ENCODE measurements around the gene ITGAL.
"Not testable (repeated sequence)": the region's sequence is repeated elsewhere in the genome, so short reads cannot be mapped to it uniquely, and the experiment has no call there.

ITGAL gene

DNA sequence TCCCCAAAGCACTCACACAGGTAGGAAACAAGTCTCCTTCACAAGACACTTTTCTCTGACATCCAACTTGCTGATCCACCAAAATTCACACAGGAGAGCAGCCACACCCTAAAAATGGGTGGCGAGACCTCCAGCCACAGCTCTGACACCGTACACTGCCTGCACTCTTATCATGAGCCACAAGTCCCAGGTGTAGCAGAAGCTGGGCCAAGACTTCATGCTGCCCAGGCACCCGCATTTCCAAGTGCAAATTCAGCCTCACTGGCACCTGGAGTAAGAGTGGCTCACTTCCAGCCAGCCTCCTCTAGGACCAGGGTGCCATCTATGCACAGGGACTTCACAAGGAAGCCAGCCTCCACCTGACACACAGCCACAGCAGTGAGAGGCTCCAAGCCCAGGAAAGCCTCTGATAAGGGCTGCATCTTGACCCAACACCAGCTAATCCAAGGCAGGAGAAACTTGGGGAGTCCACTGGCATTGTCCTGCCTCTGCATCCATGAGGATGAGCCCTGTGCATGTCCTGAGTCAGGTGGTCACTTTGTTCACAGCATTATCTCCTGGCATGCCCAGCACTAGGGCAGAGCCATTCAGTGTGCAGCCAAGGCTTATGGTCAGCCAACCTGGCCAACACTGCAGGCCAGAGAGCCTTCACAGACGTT, 56.4 kb downstream of the ITGAL start:
- DNase-seq = peak; percentile 50

DNA sequence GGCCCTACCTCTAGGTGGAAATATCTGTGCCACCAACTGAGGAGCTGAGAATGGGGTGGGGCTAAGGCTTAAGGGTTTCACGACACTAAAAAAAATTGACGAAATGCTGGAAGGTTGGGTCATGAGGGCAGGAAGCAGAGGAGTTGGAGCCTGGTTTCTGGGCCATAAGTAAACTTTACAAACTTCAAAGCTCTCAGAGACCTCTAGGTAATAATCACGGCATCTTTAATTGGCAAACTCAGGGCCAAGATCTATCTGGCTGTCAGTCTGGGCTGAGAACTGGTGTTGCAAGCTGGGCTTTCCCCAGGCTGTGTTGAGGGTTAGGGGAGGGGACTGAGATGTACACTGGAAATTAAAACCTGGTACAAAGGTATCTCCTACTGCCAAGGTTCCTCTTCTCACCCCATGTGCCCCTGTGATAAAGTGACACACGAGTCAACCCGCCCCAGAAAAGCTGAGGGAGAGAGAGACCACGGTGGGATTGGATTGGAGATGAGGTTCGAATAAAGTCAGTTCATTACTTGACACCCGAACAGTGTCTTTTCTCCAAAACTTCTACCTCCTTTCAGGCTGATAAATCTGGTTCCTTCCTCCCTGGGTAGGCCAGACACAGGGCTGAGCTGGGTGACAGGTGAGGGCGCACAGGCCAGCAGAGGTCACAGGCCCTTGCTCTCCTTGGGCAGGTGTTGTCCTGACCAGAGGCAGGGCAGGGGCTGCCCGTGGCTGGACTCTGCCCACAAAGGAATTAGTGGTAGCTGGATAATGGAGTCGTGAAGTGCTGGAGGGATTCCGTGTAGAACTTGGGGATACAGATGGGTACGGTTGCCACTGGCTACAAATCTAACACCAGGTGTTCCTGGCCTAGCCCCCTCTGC, 57.9 kb downstream of the ITGAL start:
- DNase-seq = no peak

DNA sequence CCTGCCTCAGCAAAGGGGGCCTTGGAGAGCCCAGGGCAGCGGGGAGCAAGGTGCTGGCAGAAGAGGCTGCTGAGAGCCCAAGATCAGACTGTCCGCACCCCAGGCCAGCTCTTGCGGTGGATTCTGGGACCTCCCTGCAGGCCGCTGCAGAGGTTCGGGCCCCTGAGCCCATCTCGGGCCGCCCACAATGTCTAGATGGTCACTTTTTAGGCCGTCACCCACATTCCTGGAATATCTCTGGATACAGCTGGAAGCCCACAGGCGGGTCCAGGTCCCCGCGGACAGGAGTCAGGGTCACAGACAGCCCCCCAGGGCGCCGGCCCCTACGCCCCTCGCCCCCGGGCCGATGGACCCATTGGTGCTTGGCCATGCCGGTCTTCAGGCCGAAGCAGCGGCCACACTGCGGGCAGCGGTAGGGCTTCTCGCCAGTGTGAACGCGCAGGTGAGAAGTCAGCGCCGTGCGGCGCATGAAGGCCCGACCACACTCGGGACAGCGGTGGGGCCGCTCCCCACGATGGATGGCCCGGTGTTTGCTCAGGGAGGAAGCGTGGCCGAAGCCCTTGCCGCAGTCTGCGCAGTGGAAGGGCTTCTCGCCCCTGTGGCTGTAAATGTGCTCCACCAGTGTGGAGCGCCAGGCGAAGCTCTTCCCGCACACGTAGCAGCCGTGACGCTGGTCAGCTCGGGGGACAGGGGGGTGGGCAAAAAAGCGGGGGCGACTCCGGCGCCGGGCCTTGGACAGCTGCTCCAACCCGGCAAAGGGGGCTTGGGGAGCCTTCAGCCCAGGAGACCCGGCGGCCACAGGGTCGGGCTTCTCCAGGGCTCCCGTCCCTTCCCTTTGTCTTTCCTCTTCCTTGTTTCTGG, 60.0 kb downstream of the ITGAL start:
- no peak for DNase-seq

DNA sequence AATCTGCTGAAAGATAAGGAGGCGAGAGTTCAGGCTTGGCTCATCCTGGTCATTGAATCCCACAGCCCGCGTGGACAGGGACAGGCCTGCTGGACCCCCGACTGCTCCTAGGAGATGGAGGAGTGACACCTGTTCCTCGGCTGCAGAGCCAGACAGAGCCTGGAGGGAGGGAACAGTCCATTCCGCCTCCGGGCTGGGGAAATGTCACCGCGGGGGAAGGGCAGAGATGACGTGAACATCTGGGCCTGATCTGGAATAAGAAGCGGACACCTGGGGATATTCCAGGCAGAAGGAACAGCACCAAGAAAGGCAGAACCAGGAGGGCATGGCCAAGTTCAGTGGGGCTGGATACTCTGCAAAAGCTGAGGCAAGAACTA, 60.6 kb downstream of the ITGAL start:
- no peak for DNase-seq

DNA sequence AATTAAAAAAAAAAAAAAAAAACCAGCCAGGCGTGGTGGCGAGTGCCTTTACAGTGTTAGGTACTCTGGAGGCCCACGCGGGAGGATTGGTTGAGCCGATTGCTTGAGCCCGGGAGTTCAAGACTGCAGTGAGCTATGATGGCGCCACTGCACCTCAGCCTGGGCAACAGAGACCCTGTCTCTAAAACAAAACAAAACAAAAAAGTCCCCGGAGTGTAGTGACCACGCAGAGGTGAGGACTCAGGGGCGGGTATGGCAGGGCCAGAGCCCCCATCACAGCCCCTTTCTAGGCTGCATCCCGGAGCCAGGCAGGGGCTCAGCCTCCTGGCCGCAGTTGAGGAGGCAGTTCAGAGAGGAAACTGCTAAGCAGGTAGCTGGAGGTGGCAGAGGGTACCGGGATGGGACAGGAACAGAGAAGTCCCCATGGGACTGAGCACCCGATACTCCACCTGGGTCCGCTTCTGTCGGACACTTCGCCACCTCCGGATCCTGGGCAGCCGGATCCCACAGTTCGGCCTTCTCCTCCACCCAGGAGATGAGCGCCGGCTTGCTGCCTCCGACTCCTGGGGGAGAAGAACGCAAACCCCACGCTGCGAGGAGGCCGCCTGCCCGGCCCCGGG, 61.3 kb downstream of the ITGAL start:
- DNase-seq = peak; percentile 61

DNA sequence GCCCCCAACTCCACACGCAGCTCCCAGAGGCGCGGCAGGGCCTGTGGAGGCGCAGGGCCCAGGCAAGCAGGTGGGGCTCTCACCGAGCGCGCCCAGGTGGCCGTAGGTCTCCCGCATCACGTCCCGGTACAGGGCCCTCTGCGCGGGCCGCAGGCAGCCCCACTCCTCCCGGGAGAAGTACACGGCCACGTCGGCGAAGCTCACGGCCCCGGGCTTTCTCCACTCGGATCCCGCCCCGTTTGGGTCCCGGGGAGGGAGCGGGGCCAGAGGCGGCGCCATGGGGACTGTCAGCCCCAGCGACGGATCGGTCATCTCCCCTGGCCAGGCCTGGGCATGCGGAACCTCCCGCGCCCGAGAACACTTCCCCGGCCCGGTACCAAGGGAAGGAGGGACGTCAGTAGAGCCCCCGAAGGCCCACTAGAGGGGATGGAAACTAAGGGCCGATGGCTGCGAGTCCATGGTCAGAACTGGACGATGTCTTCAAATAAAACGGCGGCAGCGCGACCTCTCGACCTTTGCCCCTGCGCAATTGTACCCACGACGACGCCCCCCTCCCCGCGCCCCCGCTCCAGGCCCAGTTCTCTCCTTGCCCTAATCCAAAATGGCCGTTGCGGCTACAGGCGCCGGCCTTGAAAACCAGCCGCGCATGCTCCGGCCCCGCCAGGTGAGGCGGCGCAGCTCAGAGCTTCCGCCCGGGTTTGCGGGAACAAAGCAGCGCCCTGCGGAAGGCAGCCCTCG, 62.0 kb downstream of the ITGAL start, which contains the start of gene ZNF747:
Gene ZNF747 (minus strand): TSS at position 491 of the 738 bp plus-strand sequence. CDS start 179 bp downstream, at position 312.
- peak; percentile 97 for DNase-seq

DNA sequence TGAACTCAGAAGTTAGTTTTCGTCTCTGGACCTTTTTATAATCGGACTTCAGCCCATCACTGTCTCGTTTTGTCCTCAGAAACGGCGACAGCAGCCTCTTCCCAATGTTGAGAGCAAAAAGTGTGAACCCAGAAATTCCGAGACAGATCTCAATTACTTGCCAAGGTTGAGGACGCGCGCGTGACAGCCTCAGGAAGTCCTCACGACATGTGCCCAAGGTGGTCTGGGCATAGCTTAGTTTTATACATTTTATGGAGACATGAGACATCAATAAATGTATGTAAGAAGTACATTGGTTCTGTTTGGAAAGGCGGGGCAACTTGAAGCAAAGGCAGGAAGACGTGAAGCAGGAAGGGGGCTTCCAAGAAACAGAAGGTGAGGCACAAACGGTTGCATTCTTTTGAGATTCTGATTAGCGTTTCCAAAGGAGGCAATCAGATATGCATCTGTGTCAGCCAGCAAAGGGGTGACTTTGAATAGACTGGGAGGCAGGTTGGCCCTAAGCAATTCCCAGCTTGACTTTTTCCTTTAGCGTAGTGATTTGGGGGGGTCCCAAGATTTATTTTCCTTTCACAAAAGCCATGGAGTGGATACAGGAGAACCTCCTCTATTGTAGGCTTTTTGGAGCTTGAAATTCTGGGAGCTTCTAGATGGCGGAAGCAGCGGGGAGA, 62.7 kb downstream of the ITGAL start:
- DNase-seq = no peak

DNA sequence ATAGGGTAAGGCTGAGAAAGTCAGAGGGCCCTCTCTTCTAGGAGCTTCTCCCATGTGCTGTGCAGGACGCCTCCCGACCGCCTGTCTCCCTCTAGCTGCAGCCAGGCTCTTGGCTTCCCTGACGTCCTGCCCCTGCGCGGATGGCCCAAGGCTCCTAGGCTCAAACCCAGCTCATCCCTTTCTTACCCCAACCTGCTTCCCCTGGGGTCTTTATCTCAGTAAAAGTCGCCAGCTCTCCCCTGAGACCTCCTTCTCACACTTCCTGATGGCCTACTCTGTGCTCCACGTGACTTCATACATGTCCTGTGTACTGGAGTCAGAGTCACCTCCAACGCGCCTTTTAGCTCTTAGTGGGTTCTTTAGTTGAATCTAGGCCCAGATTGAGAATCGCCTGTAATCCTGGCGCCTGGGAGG, 63.2 kb downstream of the ITGAL start:
- peak; percentile 93 for DNase-seq

DNA sequence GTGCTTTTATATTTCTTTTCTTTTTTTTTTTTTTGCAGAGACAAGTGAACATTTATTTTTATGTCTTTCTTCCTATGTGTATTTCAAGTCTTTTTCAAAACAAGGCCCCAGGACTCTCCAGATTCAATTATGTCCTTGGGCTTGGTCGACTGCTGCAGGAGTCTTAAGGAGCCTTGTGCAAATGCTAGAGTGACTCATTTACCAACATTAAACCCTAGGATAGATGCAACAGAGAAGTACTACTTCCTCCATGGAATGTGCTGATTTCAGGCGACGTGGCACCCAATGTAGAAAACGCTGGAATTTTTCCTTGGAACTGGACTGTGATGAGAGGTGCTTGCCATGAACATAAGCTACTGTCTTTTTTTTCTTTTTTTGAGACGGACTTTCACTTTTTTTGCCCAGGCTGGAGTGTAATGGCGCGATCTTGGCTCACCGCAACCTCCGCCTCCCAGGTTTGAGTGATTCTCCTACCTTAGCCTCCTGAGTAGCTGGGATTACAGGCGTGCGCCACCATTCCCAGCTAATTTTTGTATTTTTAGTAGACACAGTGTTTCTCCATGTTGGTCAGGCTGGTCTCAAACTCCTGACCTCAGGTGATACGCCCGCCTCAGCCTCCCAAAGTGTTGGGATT, 64.0 kb downstream of the ITGAL start:
- DNase-seq = not testable (repeated sequence)

DNA sequence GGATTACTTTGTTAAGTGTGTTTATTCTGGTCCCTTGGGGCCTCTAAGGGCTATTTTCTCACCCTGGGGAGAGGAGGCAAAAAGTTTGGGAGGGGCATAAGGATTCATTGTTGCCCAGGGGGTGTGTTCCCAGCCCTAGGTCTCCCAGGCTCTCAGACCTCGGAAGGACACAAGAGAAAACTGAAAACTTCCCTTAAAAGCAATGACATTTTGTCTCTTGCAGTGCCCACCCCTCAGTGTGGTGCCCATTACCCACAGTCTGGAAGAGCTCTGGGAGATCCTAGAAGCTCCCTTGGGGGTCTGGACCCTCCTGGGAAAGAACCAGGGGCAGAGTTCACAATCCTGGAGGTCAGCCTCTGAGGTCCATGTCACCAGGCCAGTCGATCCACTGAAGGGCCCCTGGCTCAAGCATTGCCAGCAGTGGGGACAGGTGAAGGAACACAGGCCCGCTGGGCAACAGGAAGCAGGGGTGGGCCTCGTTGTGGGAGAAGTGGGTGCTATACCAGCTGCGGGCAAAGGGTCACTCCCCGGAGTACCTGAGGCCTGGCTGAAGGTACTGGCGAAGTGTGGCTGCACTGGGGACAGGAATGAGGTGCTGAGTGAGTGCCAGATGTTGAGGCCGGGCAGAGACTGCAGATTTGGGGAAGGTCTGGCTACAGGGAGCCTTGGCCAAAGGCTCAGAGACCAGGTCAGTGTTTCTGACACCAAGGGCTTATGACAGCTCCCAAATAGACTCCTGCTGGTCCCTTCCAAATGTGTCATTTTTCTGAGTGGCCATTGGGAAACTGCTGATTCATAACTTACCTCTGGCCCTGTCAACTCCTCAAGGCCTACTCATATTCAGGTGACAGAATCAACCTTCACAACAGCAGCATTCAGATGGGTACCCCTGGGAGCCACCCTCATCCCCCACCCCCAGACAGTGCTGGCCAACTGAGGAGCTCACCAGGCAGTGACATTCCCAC, 66.7 kb downstream of the ITGAL start:
- no peak for DNase-seq

DNA sequence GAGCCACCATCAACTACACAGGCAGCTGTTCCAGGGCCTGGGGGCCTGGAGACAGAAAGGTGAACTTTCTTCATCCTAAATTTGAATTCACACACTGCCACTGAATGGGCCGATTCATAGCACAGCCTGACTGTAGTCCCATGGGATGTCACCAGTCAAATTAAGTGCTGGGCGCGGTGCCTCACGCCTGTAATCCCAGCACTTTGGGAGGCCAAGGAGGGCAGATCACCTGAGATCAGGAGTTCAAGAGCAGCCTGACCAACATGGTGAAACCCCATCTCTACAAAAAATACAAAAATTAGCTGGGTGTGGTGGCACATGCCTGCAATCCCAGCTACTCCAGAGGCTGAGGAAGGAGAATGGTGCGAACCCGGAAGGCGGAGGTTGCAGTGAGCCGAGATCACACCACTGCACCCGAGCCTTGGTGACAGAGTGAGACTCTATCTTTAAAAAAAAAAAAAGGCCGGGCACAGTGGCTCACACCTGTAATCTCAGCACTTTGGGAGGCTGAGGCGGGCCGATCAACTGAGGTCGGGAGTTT, 67.5 kb downstream of the ITGAL start:
- DNase-seq = not testable (repeated sequence)

DNA sequence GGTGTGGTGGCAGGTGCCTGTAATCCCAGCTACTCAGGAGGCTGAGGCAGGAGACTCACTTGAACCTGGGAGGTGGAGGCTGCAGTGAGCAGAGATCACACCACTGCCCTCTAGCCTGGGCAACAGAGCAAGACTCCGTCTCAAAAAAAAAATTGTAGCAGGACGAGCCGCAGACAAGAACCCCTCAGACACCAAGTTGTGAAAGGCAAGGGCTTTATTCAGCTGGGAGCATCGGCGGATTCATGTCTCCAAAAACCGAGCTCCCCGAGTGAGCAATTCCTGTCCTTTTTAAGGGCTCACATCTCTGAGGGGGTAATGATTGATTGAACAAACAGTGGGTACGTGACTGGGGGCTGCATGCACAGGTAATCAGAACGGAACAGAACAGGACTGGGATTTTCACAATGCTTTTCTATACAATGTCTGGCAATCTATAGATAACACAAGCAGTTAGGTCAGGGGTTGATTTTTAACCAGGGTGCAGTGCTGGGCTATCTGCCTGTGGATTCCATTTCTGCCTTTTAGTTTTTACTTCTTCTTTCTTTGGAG, 68.4 kb downstream of the ITGAL start:
- DNase-seq = peak; percentile 90

DNA sequence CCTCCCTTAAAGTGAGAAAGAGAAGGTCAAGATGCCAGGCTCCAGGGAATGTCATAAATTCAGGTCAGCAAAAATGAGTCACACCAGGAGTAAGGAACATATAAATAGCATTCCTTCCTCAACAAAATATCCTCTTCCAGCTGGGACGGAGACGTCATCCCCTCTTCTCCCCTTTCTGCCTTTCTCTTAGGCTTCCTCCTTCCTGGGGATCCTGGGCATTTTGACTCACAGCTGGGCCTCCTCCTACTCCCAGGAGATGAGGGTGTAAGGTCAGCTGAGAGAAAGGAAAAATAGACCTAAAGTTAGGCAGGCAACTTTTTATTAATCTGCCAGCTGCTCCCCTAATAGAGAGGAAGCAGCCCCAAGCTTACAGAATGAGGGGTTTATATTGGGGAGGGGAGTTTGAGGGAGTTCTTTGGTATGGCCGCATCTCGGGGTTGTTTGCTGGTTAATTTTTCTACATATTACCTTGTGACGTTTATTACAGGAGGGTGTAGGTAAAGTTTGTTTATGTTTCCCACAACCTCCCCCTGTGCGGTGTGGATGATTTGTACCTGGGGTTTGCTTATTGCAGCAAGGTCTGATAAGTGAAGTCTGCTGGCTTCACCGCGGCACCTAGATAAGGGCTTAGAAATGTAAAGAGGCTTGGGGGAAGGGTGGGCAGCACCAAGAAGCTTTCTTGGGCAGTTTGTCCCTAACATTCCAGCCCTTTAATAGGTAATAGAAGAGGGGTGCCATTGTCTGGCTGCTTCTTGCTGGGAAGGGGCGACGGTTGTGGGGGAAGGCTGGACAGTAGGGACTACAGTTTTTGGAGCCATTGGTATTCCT, 69.2 kb downstream of the ITGAL start:
- peak; percentile 82 for DNase-seq

DNA sequence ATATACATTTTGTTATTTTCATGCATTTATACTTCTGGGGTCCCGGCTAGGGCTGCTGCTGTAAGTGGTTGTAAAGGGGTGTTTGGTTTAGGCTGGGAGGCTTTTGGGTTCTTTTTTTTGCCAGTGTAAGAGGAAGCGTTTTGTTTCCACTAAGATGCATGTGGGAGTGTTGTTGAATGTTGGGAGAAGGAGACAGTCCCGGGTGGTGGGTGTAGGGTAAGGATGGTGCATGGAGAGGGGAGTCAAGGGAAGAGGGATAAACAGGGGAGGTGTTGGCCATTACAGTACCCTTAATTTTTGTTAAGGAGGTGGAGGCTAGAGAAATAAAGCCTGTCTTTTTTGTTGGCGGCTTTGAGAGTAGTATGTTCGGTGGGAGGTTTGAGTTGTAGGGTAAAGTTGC, 70.5 kb downstream of the ITGAL start:
- DNase-seq = no peak

DNA sequence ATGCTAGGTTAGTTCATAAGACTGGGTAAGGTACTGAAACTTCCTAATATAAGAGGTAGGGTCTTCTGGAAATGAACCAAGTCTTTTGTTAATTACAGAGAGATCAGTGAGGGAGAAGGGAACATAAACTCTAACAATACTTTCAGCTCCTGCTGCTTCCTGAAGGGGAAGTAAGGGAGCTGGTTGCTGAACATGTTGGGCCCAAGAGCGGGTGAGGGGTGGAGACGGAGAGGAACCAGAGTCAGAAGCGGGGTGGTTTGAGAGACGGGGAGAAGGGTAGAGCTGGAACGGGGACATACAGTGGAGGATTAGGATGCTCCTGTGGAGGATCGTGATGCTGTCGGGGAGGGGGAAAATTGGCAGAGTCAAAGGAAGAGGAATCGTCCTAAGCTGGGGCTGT, 73.6 kb downstream of the ITGAL start:
- DNase-seq = no peak

DNA sequence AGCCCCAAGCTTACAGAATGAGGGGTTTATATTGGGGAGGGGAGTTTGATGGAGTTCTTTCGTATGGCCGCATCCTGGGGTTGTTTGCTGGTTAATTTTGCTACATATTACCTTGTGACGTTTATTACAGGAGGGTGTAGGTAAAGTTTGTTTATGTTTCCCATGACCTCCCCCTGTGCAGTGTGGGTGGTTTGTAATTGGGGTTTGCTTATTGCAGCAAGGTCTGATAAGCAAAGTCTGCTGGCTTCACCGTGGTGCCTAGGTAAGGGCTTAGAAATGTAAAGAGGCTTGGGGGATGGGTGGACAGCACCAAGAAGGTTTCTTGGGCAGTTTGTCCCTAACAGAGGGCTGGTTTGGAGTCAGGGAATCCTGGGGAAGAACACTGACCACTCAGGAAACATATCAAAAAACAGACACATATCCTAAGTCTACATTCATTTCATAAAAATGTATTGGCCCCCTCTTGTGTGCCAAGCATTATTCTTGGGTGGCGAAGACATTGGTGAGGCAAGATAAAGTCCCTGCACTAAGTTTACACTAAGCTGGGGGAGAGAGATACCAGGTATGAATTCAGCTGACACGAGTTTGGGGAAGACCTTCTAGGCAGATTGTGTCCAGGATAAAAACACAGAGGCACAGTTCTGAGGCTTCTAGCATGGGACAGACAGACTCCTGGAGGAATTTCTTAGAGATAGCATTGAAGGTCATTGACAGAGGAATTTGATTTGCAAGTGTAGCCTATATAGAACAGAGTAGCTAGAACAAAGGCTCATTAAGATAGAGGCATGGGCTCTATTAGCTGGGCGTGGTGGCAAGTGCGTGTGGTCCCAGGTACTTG, 76.1 kb downstream of the ITGAL start:
- peak; percentile 55 for DNase-seq

DNA sequence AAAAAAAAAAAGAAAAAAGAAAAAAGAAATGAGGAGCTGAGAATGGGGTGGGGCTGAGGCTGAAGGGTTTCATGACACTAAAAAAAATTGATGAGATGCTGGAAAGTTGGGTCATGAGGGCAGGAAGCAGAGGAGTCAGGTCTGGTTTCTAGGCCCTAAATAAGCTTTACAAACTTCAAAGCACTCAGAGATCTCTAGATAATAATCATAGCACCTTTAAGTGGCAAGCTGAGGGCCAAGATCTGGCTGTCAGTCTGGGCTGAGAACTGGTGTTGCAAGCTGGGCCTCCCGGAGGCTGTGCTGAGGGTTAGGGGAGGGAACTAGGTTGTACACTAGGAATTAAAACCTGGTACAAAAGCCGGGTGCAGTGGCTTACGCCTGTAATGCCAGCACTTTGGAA, 79.2 kb downstream of the ITGAL start:
- no peak for DNase-seq
